ENCODE measurements around the gene FER1L5. TPM values are rescaled to one million over a fixed set of nuclear protein-coding genes. Genes with fewer than 3 reads are reported as not detected.

FER1L5 gene
- total RNA-seq, 5 donors from 2014 or later (not counting 1 experiment from before 2014, with no cell fraction given): not detected

Other genes starting within 250 kb of the FER1L5 start
- gene NEURL3, start 137.4 kb upstream of the FER1L5 start, total RNA-seq: under 1 TPM in 1 of 5 donors, not detected in 4; 0.23 TPM
- gene ARID5A, start 106.0 kb upstream of the FER1L5 start, total RNA-seq: 100 to 1,000 TPM; 105 to 140 (median 116) TPM
- gene KANSL3, start 4.5 kb upstream of the FER1L5 start, total RNA-seq: 10 to 100 TPM; 55.1 to 67.6 (median 60.2) TPM
- 1 to 10 TPM; 4.7 to 8.9 (median 7.8) TPM for gene LMAN2L, start 97.3 kb downstream of the FER1L5 start, total RNA-seq
- 1 to 10 TPM; 5.3 to 9.4 (median 6.4) TPM for gene CNNM4, start 118.1 kb downstream of the FER1L5 start, total RNA-seq
- gene CNNM3, start 173.5 kb downstream of the FER1L5 start, total RNA-seq: 10 to 100 TPM; 44.2 to 55.3 (median 48.0) TPM
- 10 to 100 TPM; 10.1 to 19.5 (median 16.4) TPM for gene ANKRD23, start 201.3 kb downstream of the FER1L5 start, total RNA-seq
- 10 to 100 TPM; 16.9 to 25.0 (median 19.2) TPM for gene ANKRD39, start 215.3 kb downstream of the FER1L5 start, total RNA-seq
- 10 to 100 TPM; 36.3 to 89.0 (median 72.3) TPM for gene SEMA4C, start 227.3 kb downstream of the FER1L5 start, total RNA-seq